Pancreas (tissue), 10 donors: ENCODE results near the gene FARP1. TPM values are rescaled to one million over a fixed set of nuclear protein-coding genes. Genes with fewer than 3 reads are reported as not detected.

Source experiments
- ATAC-seq, 4 donors: fragments of 200-7000 bp; cut with Tn5 transposase; one replicate each; pipeline versions ENCODE4 v1.8.0 to v1.9.1; 2020; ENCODE audit warnings: mild to moderate bottlenecking in 4 of 4, moderate library complexity in 4 of 4
- DNase-seq, 6 donors: peaks; one replicate each; pipeline ENCODE4 v3.0.0-alpha.2; 2020
- FAIRE-seq: peaks from 2 replicates; lab custom pipeline; 2012; peaks lifted over from hg19 to GRCh38; lab: Jason Lieb, UNC
- H3K27ac ChIP-seq, 4 donors: fragments of 200-600 bp; sonication (generic); 1 replicate in 3 of 4; 2 replicates in 1 of 4; pipeline versions ENCODE4 v1.5.0 to v1.8.0; 2020
- H3K27me3 ChIP-seq, 4 donors: fragments of 200-600 bp; one replicate each; pipeline ENCODE4 v1.8.0; 2021
- H3K36me3 ChIP-seq, 3 donors: fragments of 200-600 bp; sonication (generic) in 1 of 3; one replicate each; pipeline versions ENCODE4 v1.5.0 to v1.8.0; 2020 to 2021
- H3K4me1 ChIP-seq, 3 donors: fragments of 200-600 bp; one replicate each; pipeline ENCODE4 v1.8.0; 2021
- H3K4me3 ChIP-seq, 4 donors: fragments of 200-600 bp; sonication (generic) in 2 of 4; one replicate each; pipeline versions ENCODE4 v1.5.0 to v1.8.0; 2020 to 2021
- H3K9me3 ChIP-seq, 4 donors: fragments of 200-600 bp; one replicate each; pipeline ENCODE4 v1.8.0; 2021
- WGBS, 2 donors: extraction: QIAGEN DNeasy Blood & Tissue Kit; methylation state at CpG; one replicate each; pipeline ENCODE4 v1.1.7; 2013; 5-methylcytosine and 5-hydroxymethylcytosine counted together
- intact Hi-C, 3 donors: fragments of 100-400 bp; cut with DNase I; formaldehyde crosslinking; loops; one replicate each; pipeline versions ENCODE4 v1.11.1 to v1.14.2; 2022
- polyA plus RNA-seq, 2 donors: library from polyadenylated mRNA; stranded (reverse); fragments of 200-250 nt; gene quantifications; one replicate each; pipeline ENCODE4 v1.2.3, GENCODE V29; 2013
- total RNA-seq, 6 donors: library from RNA; stranded (reverse); fragmentation: NEBNext Ultra II Directional in 4 of 6; extraction: Animal tissue kit (Norgen Biotek cat#: 25700) in 4 of 6; gene quantifications; one replicate each; pipeline versions ENCODE4 v1.2.1 to v1.2.4, GENCODE V29; 2021 to 2023
- TF ChIP-seq, protein P1 (sequence below), 4 donors: fragments of 200-600 bp; sonication (generic) in 3 of 4; IDR thresholded peaks; one replicate each; pipeline versions ENCODE4 v1.5.0 to v1.8.0; 2021; ENCODE audit warnings: antibody characterized with exemption in 4 of 4
- donor health status: healthy with polysubstance abuse.
- donor health status: DM: no; HTN: no; CAD: no; lungs with moderate emphysema.
- donor health status: DM: no; HTN: no; CAD: no.
- donor health status: control.
- donor health status: control.
- donor health status: Bipolar disorder and iron deficiency.
- donor health status: DM: yes; HTN: yes; CAD: no.
- donor health status: DM: no; HTN: no; CAD: no.
- donor health status: DM: no; HTN: no; CAD: no.
- donor health status: DM: yes; HTN: yes; CAD: no.

Gene FARP1
- total and polyA plus RNA-seq, 8 donors, result 30.8 to 95.1 (median 56.0) TPM

DNA sequence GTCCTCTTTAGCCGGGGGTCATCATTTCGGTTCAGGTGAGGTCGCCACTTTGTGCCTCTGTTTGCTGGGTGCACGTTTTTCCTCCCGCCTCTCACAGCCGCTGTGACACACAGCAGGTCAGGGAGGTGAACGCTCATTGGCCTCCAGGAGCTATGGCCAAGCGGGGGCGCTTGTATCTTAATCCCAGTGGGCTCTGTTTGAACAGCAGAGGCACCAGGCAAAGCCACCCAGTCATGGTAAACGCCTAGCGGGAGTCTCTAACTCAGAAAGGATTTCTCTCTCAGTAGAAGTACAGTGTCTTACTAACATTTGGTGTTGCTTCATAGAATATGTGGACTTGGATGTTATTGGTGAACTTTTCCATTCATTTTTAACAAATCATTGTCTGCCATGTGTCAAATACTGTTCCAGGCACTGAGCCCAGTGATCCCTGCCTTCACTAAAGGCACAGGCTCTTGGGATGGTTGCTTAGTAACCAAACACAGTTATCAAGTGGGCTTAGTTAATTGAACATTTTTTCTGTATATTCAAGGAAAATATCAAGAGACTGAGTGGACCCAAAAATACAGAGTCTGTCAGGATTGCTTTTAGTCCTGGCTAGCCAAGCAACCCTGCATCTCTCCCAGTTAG, 247.3 kb downstream of the FARP1 start:
- TF ChIP-seq, protein P1, sequence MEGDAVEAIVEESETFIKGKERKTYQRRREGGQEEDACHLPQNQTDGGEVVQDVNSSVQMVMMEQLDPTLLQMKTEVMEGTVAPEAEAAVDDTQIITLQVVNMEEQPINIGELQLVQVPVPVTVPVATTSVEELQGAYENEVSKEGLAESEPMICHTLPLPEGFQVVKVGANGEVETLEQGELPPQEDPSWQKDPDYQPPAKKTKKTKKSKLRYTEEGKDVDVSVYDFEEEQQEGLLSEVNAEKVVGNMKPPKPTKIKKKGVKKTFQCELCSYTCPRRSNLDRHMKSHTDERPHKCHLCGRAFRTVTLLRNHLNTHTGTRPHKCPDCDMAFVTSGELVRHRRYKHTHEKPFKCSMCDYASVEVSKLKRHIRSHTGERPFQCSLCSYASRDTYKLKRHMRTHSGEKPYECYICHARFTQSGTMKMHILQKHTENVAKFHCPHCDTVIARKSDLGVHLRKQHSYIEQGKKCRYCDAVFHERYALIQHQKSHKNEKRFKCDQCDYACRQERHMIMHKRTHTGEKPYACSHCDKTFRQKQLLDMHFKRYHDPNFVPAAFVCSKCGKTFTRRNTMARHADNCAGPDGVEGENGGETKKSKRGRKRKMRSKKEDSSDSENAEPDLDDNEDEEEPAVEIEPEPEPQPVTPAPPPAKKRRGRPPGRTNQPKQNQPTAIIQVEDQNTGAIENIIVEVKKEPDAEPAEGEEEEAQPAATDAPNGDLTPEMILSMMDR (IDR thresholded peaks at IDR 0.05), result no peak
- Histone ChIP-seq H3K36me3 (peaks cover 0 to 63% (median 0%) of the 10 kb centered on the region in 3 donors), H3K4me3 (no peak overlapping the region), H3K9me3 (no peaks in the 10 kb centered on the region), H3K27me3 (no peaks in the 10 kb centered on the region), H3K27ac (no peak overlapping the region), H3K4me1 (no peaks in the 10 kb centered on the region)
- DNase-seq, result no peak
- peak in 2 of 4 donors; percentile 48 to 57 for ATAC-seq
- WGBS, 2 donors, result 93% methylated on average over 11 of the region's 11 CpGs
- intact Hi-C loops, result no loop called here
- no peak for FAIRE-seq

DNA sequence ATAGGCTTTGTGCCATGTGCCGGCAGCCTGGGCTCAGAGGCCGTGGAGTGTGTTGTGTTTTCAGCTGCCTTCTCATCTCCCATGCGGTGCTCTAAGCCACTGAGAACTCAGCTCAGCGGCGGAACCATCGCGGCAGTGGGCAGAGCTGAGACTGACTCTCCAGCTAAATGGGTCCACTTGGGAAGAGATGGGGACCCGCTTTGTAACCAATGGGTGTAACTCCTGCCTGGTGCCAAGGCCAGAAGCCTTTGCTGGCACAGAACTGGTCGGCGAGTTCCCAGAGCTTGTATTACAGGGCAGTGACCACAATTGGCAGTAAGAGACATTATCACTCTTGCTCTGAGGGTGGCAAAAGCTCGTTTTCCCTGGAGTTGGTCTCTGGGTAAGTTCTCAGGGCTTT, 251.0 kb downstream of the FARP1 start:
- Histone ChIP-seq H3K27ac (no peak overlapping the region), H3K4me3 (no peak overlapping the region), H3K4me1 (no peaks in the 10 kb centered on the region), H3K27me3 (no peaks in the 10 kb centered on the region), H3K9me3 (no peaks in the 10 kb centered on the region), H3K36me3 (peaks cover 0 to 61% (median 0%) of the 10 kb centered on the region in 3 donors)
- 79 to 86% methylated on average over 11 of the region's 11 CpGs for WGBS, 2 donors
- intact Hi-C loops, result no loop called here
- DNase-seq, result no peak
- TF ChIP-seq, protein P1 (IDR thresholded peaks at IDR 0.05), result no peak
- ATAC-seq, result no peak
- no peak for FAIRE-seq

DNA sequence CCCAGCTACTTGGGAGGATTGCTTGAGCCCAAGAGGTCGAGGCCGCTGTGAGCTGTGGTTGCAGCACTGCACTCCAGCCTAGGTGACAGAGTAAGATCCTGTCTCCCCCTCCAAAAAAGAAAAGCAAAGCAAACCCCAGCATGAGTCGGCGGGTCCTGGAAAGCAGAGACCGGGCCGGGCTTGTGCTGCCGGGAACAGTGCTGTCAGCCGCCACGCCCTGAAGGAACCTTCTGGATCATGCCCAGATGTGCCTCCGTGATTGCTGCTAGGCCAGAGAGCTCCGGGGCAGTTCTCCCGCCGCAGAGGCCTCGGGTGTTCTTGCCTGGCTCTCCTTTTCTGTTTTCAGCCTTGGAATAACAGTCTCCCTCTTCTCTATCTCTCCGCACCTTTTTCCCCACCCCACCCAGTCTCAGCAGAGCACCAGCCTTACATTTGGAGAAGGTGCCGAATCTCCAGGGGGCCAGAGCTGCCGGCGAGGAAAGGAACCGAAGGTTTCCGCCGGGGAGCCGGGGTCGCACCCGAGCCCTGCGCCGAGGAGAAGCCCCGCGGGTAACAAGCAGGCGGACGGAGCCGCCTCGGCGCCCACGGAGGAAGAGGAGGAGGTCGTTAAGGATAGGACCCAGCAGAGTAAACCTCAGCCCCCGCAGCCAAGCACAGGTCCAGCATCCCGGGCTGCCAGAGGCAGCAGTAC, 252.1 kb downstream of the FARP1 start:
- intact Hi-C loops, result no loop called here
- FAIRE-seq, result no peak
- WGBS, 2 donors, result 94 to 95% methylated on average over 37 of the region's 37 CpGs
- TF ChIP-seq, protein P1 (IDR thresholded peaks at IDR 0.05), result no peak
- Histone ChIP-seq H3K27me3 (no peaks in the 10 kb centered on the region), H3K9me3 (no peaks in the 10 kb centered on the region), H3K4me1 (no peaks in the 10 kb centered on the region), H3K27ac (no peak overlapping the region), H3K4me3 (no peak overlapping the region), H3K36me3 (peaks cover 0 to 54% (median 0%) of the 10 kb centered on the region in 3 donors)
- no peak for DNase-seq
- ATAC-seq, result no peak

DNA sequence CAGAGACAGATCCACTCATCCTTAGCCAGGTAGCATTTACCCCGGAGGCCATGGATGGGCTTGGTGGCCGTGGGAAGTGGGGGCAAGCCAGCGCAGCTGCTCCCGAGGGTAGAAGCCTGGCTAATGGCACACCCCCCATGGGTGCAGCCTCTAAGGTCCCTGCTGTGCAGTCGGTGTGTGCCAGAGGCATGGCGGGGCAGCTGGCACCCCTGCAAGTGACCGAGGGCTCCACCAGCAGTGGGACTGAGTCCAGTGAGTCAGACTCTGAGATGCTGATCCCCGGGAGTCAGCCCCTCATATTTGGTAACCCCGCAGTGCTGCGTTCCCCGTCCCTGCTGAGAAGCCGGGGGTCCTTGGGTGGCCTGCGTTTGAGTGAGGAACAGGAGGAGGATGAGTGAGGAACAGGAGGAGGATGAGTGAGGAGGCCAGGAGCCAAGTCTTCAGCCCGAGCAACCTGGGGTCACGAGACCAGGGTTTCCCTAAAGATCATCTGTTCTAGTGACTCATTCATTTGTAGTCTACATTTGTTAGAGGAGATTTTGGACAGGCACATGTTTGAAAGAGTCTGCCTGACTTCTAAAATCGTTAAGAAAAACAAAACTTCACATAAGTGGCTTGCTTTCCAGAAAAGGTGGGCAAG, 253.3 kb downstream of the FARP1 start:
- no peaks in the 10 kb centered on the region for H3K4me1 ChIP-seq
- H3K4me3 ChIP-seq, result no peak overlapping the region
- no peaks in the 10 kb centered on the region for H3K27me3 ChIP-seq
- 82 to 84% methylated on average over 16 of the region's 16 CpGs for WGBS, 2 donors
- TF ChIP-seq, protein P1 (IDR thresholded peaks at IDR 0.05), result no peak
- H3K36me3 ChIP-seq, result peaks cover 0 to 43% (median 0%) of the 10 kb centered on the region in 3 donors
- intact Hi-C loops, result no loop called here
- DNase-seq (no peak), ATAC-seq (no peak), FAIRE-seq (no peak)
- no peaks in the 10 kb centered on the region for H3K9me3 ChIP-seq
- H3K27ac ChIP-seq, result no peak overlapping the region
